Stomach (tissue), 9 donors: ENCODE results near the gene ATG4C. TPM values are rescaled to one million over a fixed set of nuclear protein-coding genes. Genes with fewer than 3 reads are reported as not detected.
"Not testable (repeated sequence)": the region's sequence is repeated elsewhere in the genome, so short reads cannot be mapped to it uniquely, and the experiment has no call there.

Experiments
- DNase-seq, 2 donors: peaks; one replicate each; pipeline versions ENCODE4 v3.0.0 to v3.0.0-alpha.2; 2013 to 2019
- H3K27ac ChIP-seq, 5 donors: fragments of 200-600 bp in 4 of 5; sonication (generic) in 4 of 5; one replicate each; pipeline ENCODE4 v1.5.1; 2013 to 2019; ENCODE audit warnings: mild to moderate bottlenecking in 1 of 5, moderate library complexity in 1 of 5
- H3K27me3 ChIP-seq, 3 donors: fragments of 200-600 bp; sonication (generic); one replicate each; pipeline ENCODE4 v1.5.1; 2017 to 2019; ENCODE audit warnings: mixed run types in 1 of 3
- H3K36me3 ChIP-seq, 4 donors: fragments of 200-600 bp; sonication (generic); 1 replicate in 3 of 4; 2 replicates in 1 of 4; pipeline ENCODE4 v1.5.1; 2016 to 2019
- H3K4me1 ChIP-seq, 4 donors: fragments of 200-600 bp; sonication (generic); one replicate each; pipeline ENCODE4 v1.5.1; 2016 to 2019
- H3K4me3 ChIP-seq, 4 donors: fragments of 200-600 bp; sonication (generic) in 3 of 4; one replicate each; pipeline ENCODE4 v1.5.1; 2016 to 2019; ENCODE audit warnings: mild to moderate bottlenecking in 1 of 4
- H3K9me3 ChIP-seq, 4 donors: fragments of 200-600 bp; sonication (generic); one replicate each; pipeline ENCODE4 v1.5.1; 2016 to 2019
- EP300 ChIP-seq: sonication (generic); formaldehyde crosslinking; IDR thresholded peaks from one replicate; pipeline ENCODE4 v1.6.1; 2017; ENCODE audit warnings: antibody characterized with exemption
- POLR2A ChIP-seq, 4 donors: fragments of 450-650 bp; IDR thresholded peaks; one replicate each; pipeline ENCODE4 v1.6.1; 2016; ENCODE audit warnings: antibody characterized with exemption in 4 of 4, control low read depth in 2 of 4, mild to moderate bottlenecking in 1 of 4, moderate library complexity in 1 of 4
- POLR2AphosphoS5 ChIP-seq, 3 donors: sonication (generic); formaldehyde crosslinking; IDR thresholded peaks; one replicate each; pipeline ENCODE4 v1.6.1; 2016; ENCODE audit warnings: antibody characterized with exemption in 3 of 3
- WGBS, 5 donors: extraction: QIAGEN DNeasy Blood & Tissue Kit in 3 of 5; methylation state at CpG; one replicate each; pipeline versions ENCODE4 v1.1.5 to v1.1.7; 2013 to 2018; 5-methylcytosine and 5-hydroxymethylcytosine counted together
- intact Hi-C: fragments of 100-400 bp; cut with DNase I; formaldehyde crosslinking; loops from one replicate; pipeline ENCODE4 v1.15.1; 2023; ENCODE audit warnings: low total_unique reads
- polyA plus RNA-seq, 3 donors: library from polyadenylated mRNA; stranded (reverse); fragments of 200-250 nt; gene quantifications; one replicate each; pipeline ENCODE4 v1.2.3, GENCODE V29; 2013
- total RNA-seq, 5 donors: library from RNA; depleted of rRNA; stranded (reverse); fragments of >200 nt; gene quantifications; one replicate each; pipeline versions ENCODE4 v1.1.0 to v1.2.3, GENCODE V29; 2014 to 2016
- TF ChIP-seq, protein P1 (sequence below), 7 experiments: fragments of 450-650 bp in 4 of 7; fragments of 200-600 bp in 3 of 7; sonication (generic) in 3 of 7; IDR thresholded peaks; one replicate each; pipeline ENCODE4 v1.5.1; 2016 to 2019; ENCODE audit warnings: antibody characterized with exemption in 7 of 7, control low read depth in 2 of 7, mild to moderate bottlenecking in 1 of 7
- donor health status: healthy with polysubstance abuse.
- donor health status: Bipolar disorder and iron deficiency.
- donor health status: healthy.

Gene ATG4C
- total and polyA plus RNA-seq, 8 donors: 2.3 to 42.4 (median 6.9) TPM

DNA sequence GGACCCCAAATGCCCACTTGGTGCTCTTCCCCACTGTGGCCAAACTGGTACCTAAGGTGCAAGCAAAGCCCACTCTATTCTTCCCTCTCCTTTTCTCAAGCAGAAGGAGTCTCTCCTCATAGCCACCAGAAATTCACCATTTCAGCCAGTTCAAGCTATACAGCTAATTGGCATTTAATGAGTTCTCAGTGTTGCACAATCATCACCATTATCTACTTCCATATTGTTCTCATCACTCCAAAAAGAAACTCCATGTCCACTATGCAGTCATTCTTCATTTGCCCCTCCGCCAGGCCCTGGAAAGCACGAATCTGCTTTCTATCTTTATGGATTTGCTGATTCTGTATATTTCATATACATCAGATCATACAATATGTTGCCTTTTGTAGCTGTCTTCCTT, 9.9 kb upstream of the ATG4C start:
- Histone ChIP-seq H3K27ac (no peak overlapping the region), H3K4me1 (no peaks in the 10 kb centered on the region), H3K4me3 (no peak overlapping the region), H3K9me3 (peaks cover 0 to 8% (median 3%) of the 10 kb centered on the region in 4 donors), H3K36me3 (no peaks in the 10 kb centered on the region), H3K27me3 (no peaks in the 10 kb centered on the region)
- TF ChIP-seq, protein P1, sequence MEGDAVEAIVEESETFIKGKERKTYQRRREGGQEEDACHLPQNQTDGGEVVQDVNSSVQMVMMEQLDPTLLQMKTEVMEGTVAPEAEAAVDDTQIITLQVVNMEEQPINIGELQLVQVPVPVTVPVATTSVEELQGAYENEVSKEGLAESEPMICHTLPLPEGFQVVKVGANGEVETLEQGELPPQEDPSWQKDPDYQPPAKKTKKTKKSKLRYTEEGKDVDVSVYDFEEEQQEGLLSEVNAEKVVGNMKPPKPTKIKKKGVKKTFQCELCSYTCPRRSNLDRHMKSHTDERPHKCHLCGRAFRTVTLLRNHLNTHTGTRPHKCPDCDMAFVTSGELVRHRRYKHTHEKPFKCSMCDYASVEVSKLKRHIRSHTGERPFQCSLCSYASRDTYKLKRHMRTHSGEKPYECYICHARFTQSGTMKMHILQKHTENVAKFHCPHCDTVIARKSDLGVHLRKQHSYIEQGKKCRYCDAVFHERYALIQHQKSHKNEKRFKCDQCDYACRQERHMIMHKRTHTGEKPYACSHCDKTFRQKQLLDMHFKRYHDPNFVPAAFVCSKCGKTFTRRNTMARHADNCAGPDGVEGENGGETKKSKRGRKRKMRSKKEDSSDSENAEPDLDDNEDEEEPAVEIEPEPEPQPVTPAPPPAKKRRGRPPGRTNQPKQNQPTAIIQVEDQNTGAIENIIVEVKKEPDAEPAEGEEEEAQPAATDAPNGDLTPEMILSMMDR (IDR thresholded peaks at IDR 0.05): no peak
- TF ChIP-seq POLR2A (IDR thresholded peaks at IDR 0.05) (no peak), POLR2AphosphoS5 (IDR thresholded peaks at IDR 0.05) (no peak), EP300 (no peak)
- intact Hi-C loops: no loop called here
- WGBS, 5 donors: 83 to 90% (median 85%) methylated on average over 2 of the region's 2 CpGs
- DNase-seq: no peak

DNA sequence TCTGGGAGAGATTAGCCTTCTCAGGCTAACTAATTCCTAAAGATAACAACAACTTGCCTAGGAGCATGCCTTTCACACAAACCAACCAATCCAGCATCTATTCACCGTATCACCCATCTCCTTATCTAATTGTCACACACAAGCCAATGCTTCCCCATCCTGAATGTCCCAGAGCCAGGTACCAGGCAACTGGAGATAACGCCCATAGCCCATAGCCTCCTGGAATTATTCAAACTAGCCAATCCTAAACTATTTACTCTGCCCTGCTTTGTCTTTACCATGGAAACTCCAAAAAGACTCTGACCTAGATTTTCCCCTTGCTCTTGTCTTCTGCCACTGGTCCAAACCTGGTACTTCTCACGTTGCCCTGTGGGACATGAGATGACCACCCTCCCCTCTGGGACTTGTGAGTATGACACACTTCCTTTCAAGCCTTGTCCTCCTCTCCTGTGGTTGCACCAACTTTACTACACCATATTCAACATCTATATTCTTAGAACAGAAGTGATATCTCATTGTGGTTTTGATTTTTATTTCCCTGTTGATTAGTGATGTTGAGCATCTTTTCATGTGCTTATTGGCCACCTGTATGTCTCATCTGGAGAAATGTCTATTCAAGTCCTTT, 8.8 kb upstream of the ATG4C start:
- no peak overlapping the region for H3K27ac ChIP-seq
- H3K9me3 ChIP-seq: peaks cover 0 to 8% (median 3%) of the 10 kb centered on the region in 4 donors
- H3K36me3 ChIP-seq: no peaks in the 10 kb centered on the region
- H3K27me3 ChIP-seq: no peaks in the 10 kb centered on the region
- H3K4me3 ChIP-seq: no peak overlapping the region
- TF ChIP-seq EP300 (no peak), POLR2AphosphoS5 (IDR thresholded peaks at IDR 0.05) (no peak), POLR2A (IDR thresholded peaks at IDR 0.05) (no peak)
- TF ChIP-seq, protein P1 (IDR thresholded peaks at IDR 0.05): no peak
- DNase-seq: no peak
- 57 to 69% (median 67%) methylated on average over 3 of the region's 3 CpGs for WGBS, 5 donors
- intact Hi-C loops: no loop called here
- no peaks in the 10 kb centered on the region for H3K4me1 ChIP-seq

DNA sequence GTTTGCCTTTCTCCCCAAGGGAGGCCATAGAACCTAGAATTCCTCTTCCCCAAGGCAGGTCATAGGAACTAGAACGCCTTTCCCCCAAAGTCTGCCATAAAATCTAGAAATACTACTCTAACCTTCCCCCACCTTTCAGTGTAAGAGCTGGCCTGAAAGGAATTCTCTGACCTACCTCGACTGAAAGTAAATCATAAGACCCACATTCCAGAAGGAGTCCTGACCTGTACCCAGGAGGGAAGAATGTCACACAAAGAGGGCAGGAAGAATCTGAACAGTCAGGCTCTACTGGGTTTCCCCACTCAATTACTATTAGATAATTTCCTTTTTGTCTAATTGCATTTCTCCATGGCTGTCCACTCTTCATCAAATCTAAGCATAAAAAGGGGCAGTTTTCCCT, 5.7 kb upstream of the ATG4C start:
- H3K36me3 ChIP-seq: no peaks in the 10 kb centered on the region
- H3K4me3 ChIP-seq: no peak overlapping the region
- 47 to 60% (median 53%) methylated on average over 2 of the region's 2 CpGs for WGBS, 5 donors
- no peaks in the 10 kb centered on the region for H3K9me3 ChIP-seq
- DNase-seq: no peak
- H3K4me1 ChIP-seq: peaks cover 0 to 4% (median 0%) of the 10 kb centered on the region in 4 donors
- intact Hi-C loops: no loop called here
- no peaks in the 10 kb centered on the region for H3K27me3 ChIP-seq
- H3K27ac ChIP-seq: no peak overlapping the region
- TF ChIP-seq, protein P1 (IDR thresholded peaks at IDR 0.05): no peak
- TF ChIP-seq POLR2A (IDR thresholded peaks at IDR 0.05): no peak
- TF ChIP-seq EP300: no peak
- TF ChIP-seq POLR2AphosphoS5 (IDR thresholded peaks at IDR 0.05): no peak

DNA sequence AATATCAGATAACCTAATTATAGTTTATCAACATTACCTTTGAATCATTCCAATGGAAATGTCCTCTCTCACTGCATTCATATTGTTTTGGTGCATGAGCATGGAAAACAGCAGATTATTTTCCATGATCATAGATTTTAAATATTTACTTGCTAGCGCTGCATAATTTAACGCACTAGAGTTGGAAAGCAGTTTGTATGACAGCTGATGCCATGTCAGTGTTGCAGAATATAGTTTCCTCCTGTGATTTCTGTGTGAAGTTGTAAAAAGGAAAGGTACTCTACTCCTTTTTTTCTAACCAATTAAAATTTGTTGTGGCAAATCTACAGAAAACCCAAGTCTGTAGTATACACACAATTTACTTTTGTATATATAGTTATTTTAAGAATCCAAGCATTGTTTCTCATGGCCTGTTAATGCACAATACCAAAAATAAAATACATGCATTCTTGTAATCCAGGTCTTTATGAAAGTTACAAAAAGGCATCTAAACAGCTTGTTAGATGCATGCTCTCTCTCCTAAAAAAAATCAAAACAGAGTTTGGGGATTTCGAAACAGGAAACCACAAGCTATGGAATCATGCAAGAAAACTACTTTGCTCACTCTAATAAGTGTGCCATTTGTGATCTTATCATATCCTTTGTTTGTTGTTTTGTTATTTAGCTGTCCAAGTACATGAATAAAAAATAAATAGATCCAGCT, 1.9 kb upstream of the ATG4C start:
- intact Hi-C loops: no loop called here
- peak in 1 of 2 donors; percentile 5 for DNase-seq
- Histone ChIP-seq H3K27me3 (no peaks in the 10 kb centered on the region), H3K9me3 (no peaks in the 10 kb centered on the region), H3K4me3 (no peak overlapping the region), H3K27ac (no peak overlapping the region), H3K36me3 (no peaks in the 10 kb centered on the region), H3K4me1 (peaks cover 8 to 27% (median 12%) of the 10 kb centered on the region in 4 donors)
- TF ChIP-seq, protein P1 (IDR thresholded peaks at IDR 0.05): no peak
- no peak for TF ChIP-seq EP300
- TF ChIP-seq POLR2AphosphoS5 (IDR thresholded peaks at IDR 0.05): no peak
- TF ChIP-seq POLR2A (IDR thresholded peaks at IDR 0.05): no peak
- WGBS, 5 donors: 61 to 81% (median 72%) methylated on average over 3 of the region's 3 CpGs

DNA sequence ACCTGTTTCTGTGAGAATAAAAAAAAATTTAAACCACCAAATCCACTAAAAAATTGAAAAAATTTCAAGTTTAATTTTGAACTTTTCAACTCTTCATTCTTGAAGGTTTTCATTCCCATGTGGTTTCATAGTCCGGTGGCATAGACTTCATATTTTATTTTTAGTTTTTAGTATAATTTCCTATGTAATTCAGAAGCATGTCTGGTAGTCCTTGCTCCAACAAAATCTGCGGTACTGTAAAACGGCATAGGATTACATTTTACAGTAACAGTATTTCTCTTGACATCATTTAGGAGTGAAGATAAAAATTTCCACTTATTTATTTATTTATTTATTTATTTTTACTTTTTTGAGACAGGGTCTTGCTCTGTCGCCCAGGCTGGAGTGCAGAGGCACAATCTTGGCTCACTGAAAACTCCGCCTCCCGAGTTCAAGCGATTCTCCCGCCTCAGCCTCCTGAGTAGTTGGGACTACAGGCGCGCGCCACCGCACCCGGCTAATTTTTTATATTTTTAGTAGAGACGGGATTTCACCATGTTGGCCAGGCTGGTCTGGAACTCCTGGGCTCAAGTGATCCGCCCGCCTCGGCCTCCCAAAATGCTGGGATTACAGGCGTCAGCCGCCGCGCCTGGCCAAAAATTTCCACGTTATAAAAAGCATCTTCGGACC, 1.3 kb upstream of the ATG4C start:
- DNase-seq, H3K9me3 ChIP-seq, H3K36me3 ChIP-seq, intact Hi-C loops, H3K27ac ChIP-seq, H3K27me3 ChIP-seq: not testable (repeated sequence)
- peak overlapping the region; percentile 69 to 91 (median 78) for H3K4me3 ChIP-seq
- WGBS, 5 donors: 88 to 92% (median 91%) methylated on average over 23 of the region's 23 CpGs
- H3K4me1 ChIP-seq: peaks cover 8 to 27% (median 12%) of the 10 kb centered on the region in 4 donors
